HG03060 (cell line): ENCODE measurements around the gene CLSTN3.
"Not testable (repeated sequence)": the region's sequence is repeated elsewhere in the genome, so short reads cannot be mapped to it uniquely, and the experiment has no call there.

Experiments
- ATAC-seq: cut with Tn5 transposase; IDR thresholded peaks from one replicate; pipeline ENCODE4 v1.9.1; 2021; ENCODE audit warnings: low read depth, moderate number of reproducible peaks; ENCODE audit not compliant: unreplicated experiment

CLSTN3 gene

GRCh38 chr12:7103837-7104584 lies 26.2 kb upstream of the CLSTN3 start:
- ATAC-seq: no peak

GRCh38 chr12:7106082-7106481 lies 24.1 kb upstream of the CLSTN3 start:
- ATAC-seq: no peak

- ATAC-seq: not testable (repeated sequence)
Measured at GRCh38 chr12:7107181-7107580, 23.0 kb upstream of the CLSTN3 start.

GRCh38 chr12:7107636-7108002 lies 22.6 kb upstream of the CLSTN3 start:
- ATAC-seq: no peak

- peak; percentile 55 for ATAC-seq
Measured at GRCh38 chr12:7108003-7108795, 22.0 kb upstream of the CLSTN3 start.

GRCh38 chr12:7108796-7109571 lies 21.2 kb upstream of the CLSTN3 start, which contains the start of gene C1RL:
Gene C1RL (minus strand): TSS chr12:7109214. CDS start chr12:7109180, 34 bp downstream.
- ATAC-seq: no peak

- no peak for ATAC-seq
Measured at GRCh38 chr12:7109572-7109920, 20.6 kb upstream of the CLSTN3 start.

GRCh38 chr12:7110661-7111060 lies 19.5 kb upstream of the CLSTN3 start:
- no peak for ATAC-seq

GRCh38 chr12:7112041-7112440 lies 18.1 kb upstream of the CLSTN3 start:
- ATAC-seq: no peak

GRCh38 chr12:7113389-7113871 lies 16.7 kb upstream of the CLSTN3 start:
- ATAC-seq: no peak

- no peak for ATAC-seq
Measured at GRCh38 chr12:7114008-7114407, 16.2 kb upstream of the CLSTN3 start.

- ATAC-seq: no peak
Measured at GRCh38 chr12:7114851-7115250, 15.3 kb upstream of the CLSTN3 start.

GRCh38 chr12:7116196-7116595 lies 14.0 kb upstream of the CLSTN3 start:
- ATAC-seq: no peak

GRCh38 chr12:7116916-7117315 lies 13.3 kb upstream of the CLSTN3 start:
- ATAC-seq: no peak

GRCh38 chr12:7117670-7118069 lies 12.5 kb upstream of the CLSTN3 start:
- no peak for ATAC-seq

- ATAC-seq: no peak
Measured at GRCh38 chr12:7118881-7119280, 11.3 kb upstream of the CLSTN3 start.

GRCh38 chr12:7120166-7120565 lies 10.0 kb upstream of the CLSTN3 start:
- ATAC-seq: no peak

GRCh38 chr12:7121324-7121723 lies 8.8 kb upstream of the CLSTN3 start:
- no peak for ATAC-seq

- ATAC-seq: no peak
Measured at GRCh38 chr12:7122811-7123769, 7.1 kb upstream of the CLSTN3 start.
